Suprapubic skin (tissue), 3 donors: Measurements from ENCODE around the gene OSBPL8.

Source experiments
- CTCF ChIP-seq, 2 donors: fragments of 200-600 bp in 1 of 2; fragments of 450-650 bp in 1 of 2; sonication (generic) in 1 of 2; IDR thresholded peaks; one replicate each; pipeline ENCODE4 v1.5.1; 2016 to 2019; ENCODE audit warnings: antibody characterized with exemption in 2 of 2, mild to moderate bottlenecking in 1 of 2, moderate library complexity in 1 of 2
- POLR2A ChIP-seq, 2 donors: fragments of 450-650 bp; IDR thresholded peaks; one replicate each; pipeline ENCODE4 v1.6.1; 2017; ENCODE audit warnings: antibody characterized with exemption in 2 of 2, mild to moderate bottlenecking in 2 of 2, moderate library complexity in 2 of 2

- TF ChIP-seq CTCF (IDR thresholded peaks at IDR 0.05) (no peak), POLR2A (IDR thresholded peaks at IDR 0.05) (no peak)
Measured at GRCh38 chr12:76375470-76375869, 184.1 kb downstream of the OSBPL8 start.
